Loucy (cell line): Measurements from ENCODE around the gene SRPK1.

Experiments
- CTCF ChIP-seq: fragments of 200-600 bp; sonication (generic); conservative IDR thresholded peaks from 2 replicates; pipeline ENCODE4 v1.5.1; 2014; ENCODE audit warnings: mild to moderate bottlenecking, antibody characterized with exemption, low read length
- EZH2phosphoT487 ChIP-seq: fragments of 200-600 bp; IDR thresholded peaks from 2 replicates; pipeline ENCODE4 v1.6.1; 2018; ENCODE audit warnings: antibody characterized with exemption, mild to moderate bottlenecking, moderate library complexity, borderline replicate concordance

DNA sequence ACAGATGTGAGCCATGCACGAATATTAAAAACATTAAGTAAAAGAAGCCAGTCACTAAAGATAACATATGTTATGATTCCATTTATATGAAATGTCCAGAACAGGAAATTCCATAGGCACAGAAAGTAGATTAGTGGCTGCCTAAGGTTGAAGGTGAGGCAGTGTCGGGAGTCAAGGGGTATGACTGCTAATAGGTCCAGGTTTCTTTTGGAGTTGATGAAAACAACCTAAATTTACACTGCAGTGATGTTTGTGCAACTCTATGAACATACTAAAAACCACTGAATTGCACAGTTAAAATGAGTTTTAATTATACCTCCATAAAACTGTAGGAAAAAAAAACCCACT lies 14.4 kb downstream of the SRPK1 start:
- no peak for TF ChIP-seq CTCF
- no peak for TF ChIP-seq EZH2phosphoT487
